Parathyroid adenoma (tissue), 2 donors: ENCODE data around the gene EGFLAM.

Experiments used
- H2AFZ ChIP-seq: fragments of 300-600 bp; sonication (generic); one replicate; pipeline ENCODE4 v1.7.0; 2017; ENCODE audit warnings: antibody characterized with exemption, mild to moderate bottlenecking
- H3K27ac ChIP-seq: fragments of 300-600 bp; sonication (generic); one replicate; pipeline ENCODE4 v1.7.0; 2017
- H3K27me3 ChIP-seq: fragments of 300-600 bp; sonication (generic); one replicate; pipeline ENCODE4 v1.7.0; 2017; ENCODE audit warnings: low read length; ENCODE audit not compliant: control insufficient read depth, insufficient read depth
- H3K36me3 ChIP-seq: fragments of 300-600 bp; sonication (generic); one replicate; pipeline ENCODE4 v1.7.0; 2017; ENCODE audit warnings: low read length; ENCODE audit not compliant: control insufficient read depth, insufficient read depth
- H3K4me1 ChIP-seq: fragments of 300-600 bp; sonication (generic); one replicate; pipeline ENCODE4 v1.7.0; 2017; ENCODE audit warnings: control low read depth
- H3K4me2 ChIP-seq: fragments of 300-600 bp; sonication (generic); one replicate; pipeline ENCODE4 v1.7.0; 2017; ENCODE audit warnings: low read length
- H3K4me3 ChIP-seq: fragments of 300-600 bp; sonication (generic); one replicate; pipeline ENCODE4 v1.7.0; 2017; ENCODE audit warnings: low read depth, low read length
- H3K79me2 ChIP-seq: fragments of 300-600 bp; sonication (generic); one replicate; pipeline ENCODE4 v1.7.0; 2017; ENCODE audit warnings: control low read depth
- H3K9ac ChIP-seq: fragments of 300-600 bp; sonication (generic); one replicate; pipeline ENCODE4 v1.7.0; 2017; ENCODE audit warnings: mild to moderate bottlenecking
- H3K9me3 ChIP-seq: fragments of 300-600 bp; sonication (generic); one replicate; pipeline ENCODE4 v1.7.0; 2017; ENCODE audit warnings: low read length; ENCODE audit not compliant: control insufficient read depth
- CTCF ChIP-seq: fragments of 300-600 bp; sonication (generic); IDR thresholded peaks from one replicate; pipeline ENCODE4 v1.7.0; 2017; ENCODE audit warnings: antibody characterized with exemption, mild to moderate bottlenecking
- donor health status: primary hyperparathyroidism.

The EGFLAM gene

GRCh38 chr5:38287124-38287523, 28.8 kb downstream of the EGFLAM start:
- no peaks in the 10 kb centered on the region for H3K27me3 ChIP-seq
- no peaks in the 10 kb centered on the region for H3K4me1 ChIP-seq
- H3K79me2 ChIP-seq, result no peaks in the 10 kb centered on the region
- no peak overlapping the region for H3K4me3 ChIP-seq
- H3K4me2 ChIP-seq, result no peak overlapping the region
- no peak overlapping the region for H3K9ac ChIP-seq
- H2AFZ ChIP-seq, result no peak overlapping the region
- TF ChIP-seq CTCF, result no peak
- no peaks in the 10 kb centered on the region for H3K9me3 ChIP-seq
- H3K36me3 ChIP-seq, result no peaks in the 10 kb centered on the region
- H3K27ac ChIP-seq, result no peak overlapping the region

- Histone ChIP-seq H3K27me3 (no peaks in the 10 kb centered on the region), H3K36me3 (no peaks in the 10 kb centered on the region), H2AFZ (no peak overlapping the region), H3K4me2 (no peak overlapping the region), H3K4me1 (no peaks in the 10 kb centered on the region), H3K9ac (no peak overlapping the region), H3K9me3 (no peaks in the 10 kb centered on the region), H3K27ac (no peak overlapping the region), H3K79me2 (no peaks in the 10 kb centered on the region), H3K4me3 (no peak overlapping the region)
- no peak for TF ChIP-seq CTCF
Measured at GRCh38 chr5:38289457-38289856, 31.1 kb downstream of the EGFLAM start.

GRCh38 chr5:38290028-38290653, 31.8 kb downstream of the EGFLAM start:
- H3K4me1 ChIP-seq, result no peaks in the 10 kb centered on the region
- no peak overlapping the region for H2AFZ ChIP-seq
- TF ChIP-seq CTCF, result no peak
- H3K9ac ChIP-seq, result no peak overlapping the region
- no peak overlapping the region for H3K4me3 ChIP-seq
- no peaks in the 10 kb centered on the region for H3K9me3 ChIP-seq
- no peaks in the 10 kb centered on the region for H3K27me3 ChIP-seq
- no peak overlapping the region for H3K4me2 ChIP-seq
- no peaks in the 10 kb centered on the region for H3K79me2 ChIP-seq
- no peak overlapping the region for H3K27ac ChIP-seq
- no peaks in the 10 kb centered on the region for H3K36me3 ChIP-seq

- H2AFZ ChIP-seq, result no peak overlapping the region
- no peak for TF ChIP-seq CTCF
- no peak overlapping the region for H3K4me2 ChIP-seq
- H3K27me3 ChIP-seq, result no peaks in the 10 kb centered on the region
- H3K4me1 ChIP-seq, result no peaks in the 10 kb centered on the region
- no peak overlapping the region for H3K4me3 ChIP-seq
- no peaks in the 10 kb centered on the region for H3K79me2 ChIP-seq
- H3K9me3 ChIP-seq, result no peaks in the 10 kb centered on the region
- no peaks in the 10 kb centered on the region for H3K36me3 ChIP-seq
- H3K9ac ChIP-seq, result no peak overlapping the region
- H3K27ac ChIP-seq, result no peak overlapping the region
Measured at GRCh38 chr5:38291355-38291754, 33.0 kb downstream of the EGFLAM start.

- no peaks in the 10 kb centered on the region for H3K4me1 ChIP-seq
- no peaks in the 10 kb centered on the region for H3K27me3 ChIP-seq
- no peak for TF ChIP-seq CTCF
- H3K79me2 ChIP-seq, result no peaks in the 10 kb centered on the region
- H3K9ac ChIP-seq, result no peak overlapping the region
- H3K4me3 ChIP-seq, result no peak overlapping the region
- no peak overlapping the region for H3K4me2 ChIP-seq
- no peak overlapping the region for H3K27ac ChIP-seq
- H2AFZ ChIP-seq, result no peak overlapping the region
- H3K9me3 ChIP-seq, result no peaks in the 10 kb centered on the region
- H3K36me3 ChIP-seq, result no peaks in the 10 kb centered on the region
Measured at GRCh38 chr5:38292228-38292627, 33.9 kb downstream of the EGFLAM start.
